Tibial nerve (tissue), 4 donors: Measurements from ENCODE around the gene TFPT. TPM values are rescaled to one million over a fixed set of nuclear protein-coding genes. Genes with fewer than 3 reads are reported as not detected.

Experiments used
- DNase-seq, 2 donors: peaks; one replicate each; pipeline ENCODE4 v3.0.0-alpha.2; 2019; ENCODE audit warnings: low spot score in 2 of 2
- H3K27ac ChIP-seq, 4 donors: fragments of 200-600 bp; sonication (generic) in 3 of 4; one replicate each; pipeline ENCODE4 v1.5.1; 2017 to 2019; ENCODE audit warnings: mild to moderate bottlenecking in 1 of 4
- H3K27me3 ChIP-seq, 2 donors: fragments of 200-600 bp; sonication (generic) in 1 of 2; one replicate each; pipeline versions ENCODE4 v1.5.1 to v1.6.0; 2017 to 2019
- H3K36me3 ChIP-seq, 3 donors: fragments of 200-600 bp; sonication (generic); one replicate each; pipeline ENCODE4 v1.5.1; 2018 to 2019
- H3K4me1 ChIP-seq, 4 donors: fragments of 200-600 bp; sonication (generic) in 3 of 4; one replicate each; pipeline ENCODE4 v1.5.1; 2017 to 2019
- H3K4me3 ChIP-seq, 4 donors: fragments of 200-600 bp; sonication (generic) in 3 of 4; one replicate each; pipeline ENCODE4 v1.5.1; 2017 to 2019; ENCODE audit warnings: mild to moderate bottlenecking in 1 of 4, moderate library complexity in 1 of 4
- H3K9me3 ChIP-seq, 4 donors: fragments of 200-600 bp; sonication (generic) in 3 of 4; one replicate each; pipeline ENCODE4 v1.5.1; 2017 to 2019
- EP300 ChIP-seq, 2 donors: sonication (generic); formaldehyde crosslinking; IDR thresholded peaks; one replicate each; pipeline ENCODE4 v1.6.1; 2017; ENCODE audit warnings: antibody characterized with exemption in 2 of 2, mild to moderate bottlenecking in 1 of 2
- POLR2A ChIP-seq, 2 donors: fragments of 450-650 bp; IDR thresholded peaks; one replicate each; pipeline ENCODE4 v1.6.1; 2017; ENCODE audit warnings: antibody characterized with exemption in 2 of 2, mild to moderate bottlenecking in 2 of 2, moderate library complexity in 2 of 2
- WGBS, 2 donors: methylation state at CpG; one replicate each; pipeline ENCODE4 v1.1.5; 2018; 5-methylcytosine and 5-hydroxymethylcytosine counted together
- total RNA-seq, 4 donors: library from RNA; depleted of rRNA; stranded (reverse); fragments of >200 nt; gene quantifications; one replicate each; pipeline ENCODE4 v1.1.0, GENCODE V29; 2016
- TF ChIP-seq, protein P1 (sequence below), 5 experiments: fragments of 200-600 bp in 3 of 5; fragments of 450-650 bp in 2 of 5; sonication (generic) in 3 of 5; IDR thresholded peaks; one replicate each; pipeline ENCODE4 v1.5.1; 2016 to 2019; ENCODE audit warnings: antibody characterized with exemption in 5 of 5, mild to moderate bottlenecking in 3 of 5, moderate library complexity in 2 of 5

TFPT gene
- total RNA-seq, 4 donors from 2014 or later = 9.6 to 19.0 (median 13.5) TPM

DNA sequence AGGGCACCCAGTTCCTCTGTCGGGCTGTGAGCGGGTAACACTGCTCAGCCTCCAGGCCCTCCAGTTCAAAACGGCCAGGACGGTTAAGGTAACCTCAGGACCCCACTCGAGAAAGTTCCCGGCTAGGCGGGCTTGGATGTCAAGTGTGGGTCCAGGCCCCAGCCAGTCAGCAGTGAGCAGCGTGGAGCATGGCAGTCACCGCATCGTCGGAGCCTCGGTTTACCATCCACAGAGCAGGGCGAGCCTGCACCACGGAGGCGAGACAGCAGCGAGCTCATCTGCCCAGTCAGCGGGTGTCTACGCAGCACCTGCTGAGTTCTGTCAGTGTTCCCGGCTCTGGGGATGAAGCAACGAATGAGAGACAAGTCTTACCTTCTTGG is 14.2 kb upstream of the TFPT start:
- Histone ChIP-seq H3K36me3 (peaks cover 2 to 88% (median 26%) of the 10 kb centered on the region in 3 donors), H3K27me3 (no peaks in the 10 kb centered on the region), H3K4me3 (no peak overlapping the region), H3K27ac (no peak overlapping the region), H3K9me3 (no peaks in the 10 kb centered on the region), H3K4me1 (no peaks in the 10 kb centered on the region)
- no peak for DNase-seq
- TF ChIP-seq, protein P1, sequence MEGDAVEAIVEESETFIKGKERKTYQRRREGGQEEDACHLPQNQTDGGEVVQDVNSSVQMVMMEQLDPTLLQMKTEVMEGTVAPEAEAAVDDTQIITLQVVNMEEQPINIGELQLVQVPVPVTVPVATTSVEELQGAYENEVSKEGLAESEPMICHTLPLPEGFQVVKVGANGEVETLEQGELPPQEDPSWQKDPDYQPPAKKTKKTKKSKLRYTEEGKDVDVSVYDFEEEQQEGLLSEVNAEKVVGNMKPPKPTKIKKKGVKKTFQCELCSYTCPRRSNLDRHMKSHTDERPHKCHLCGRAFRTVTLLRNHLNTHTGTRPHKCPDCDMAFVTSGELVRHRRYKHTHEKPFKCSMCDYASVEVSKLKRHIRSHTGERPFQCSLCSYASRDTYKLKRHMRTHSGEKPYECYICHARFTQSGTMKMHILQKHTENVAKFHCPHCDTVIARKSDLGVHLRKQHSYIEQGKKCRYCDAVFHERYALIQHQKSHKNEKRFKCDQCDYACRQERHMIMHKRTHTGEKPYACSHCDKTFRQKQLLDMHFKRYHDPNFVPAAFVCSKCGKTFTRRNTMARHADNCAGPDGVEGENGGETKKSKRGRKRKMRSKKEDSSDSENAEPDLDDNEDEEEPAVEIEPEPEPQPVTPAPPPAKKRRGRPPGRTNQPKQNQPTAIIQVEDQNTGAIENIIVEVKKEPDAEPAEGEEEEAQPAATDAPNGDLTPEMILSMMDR (IDR thresholded peaks at IDR 0.05) = no peak
- no peak for TF ChIP-seq POLR2A (IDR thresholded peaks at IDR 0.05)
- no peak for TF ChIP-seq EP300 (IDR thresholded peaks at IDR 0.05)
- WGBS, 2 donors = 94 to 98% methylated on average over 13 to 19 of the region's 20 CpGs

GRCh38 chr19:54128796-54129616 is 13.5 kb upstream of the TFPT start:
- Histone ChIP-seq H3K36me3 (peaks cover 2 to 94% (median 26%) of the 10 kb centered on the region in 3 donors), H3K9me3 (no peaks in the 10 kb centered on the region), H3K4me3 (no peak overlapping the region), H3K27me3 (no peaks in the 10 kb centered on the region), H3K27ac (no peak overlapping the region), H3K4me1 (no peaks in the 10 kb centered on the region)
- no peak for DNase-seq
- WGBS, 2 donors = 95 to 97% methylated on average over 26 to 29 of the region's 41 CpGs
- TF ChIP-seq, protein P1 (IDR thresholded peaks at IDR 0.05) = no peak
- TF ChIP-seq POLR2A (IDR thresholded peaks at IDR 0.05) (no peak), EP300 (IDR thresholded peaks at IDR 0.05) (no peak)

GRCh38 chr19:54128441-54128725 is 12.9 kb upstream of the TFPT start:
- H3K9me3 ChIP-seq = no peaks in the 10 kb centered on the region
- H3K4me3 ChIP-seq = no peak overlapping the region
- H3K4me1 ChIP-seq = no peaks in the 10 kb centered on the region
- TF ChIP-seq EP300 (IDR thresholded peaks at IDR 0.05) (no peak), POLR2A (IDR thresholded peaks at IDR 0.05) (no peak)
- TF ChIP-seq, protein P1 (IDR thresholded peaks at IDR 0.05) = no peak
- H3K27ac ChIP-seq = no peak overlapping the region
- peaks cover 2 to 100% (median 31%) of the 10 kb centered on the region in 3 donors for H3K36me3 ChIP-seq
- 86 to 92% methylated on average over 20 of the region's 20 CpGs for WGBS, 2 donors
- no peak for DNase-seq
- no peaks in the 10 kb centered on the region for H3K27me3 ChIP-seq

- H3K4me3 ChIP-seq = no peak overlapping the region
- DNase-seq = no peak
- no peaks in the 10 kb centered on the region for H3K4me1 ChIP-seq
- TF ChIP-seq POLR2A (IDR thresholded peaks at IDR 0.05) = no peak
- TF ChIP-seq, protein P1 (IDR thresholded peaks at IDR 0.05) = no peak
- no peak for TF ChIP-seq EP300 (IDR thresholded peaks at IDR 0.05)
- peaks cover 2 to 100% (median 35%) of the 10 kb centered on the region in 3 donors for H3K36me3 ChIP-seq
- 94% methylated on average over 44 of the region's 44 CpGs for WGBS, 2 donors
- H3K27ac ChIP-seq = no peak overlapping the region
- no peaks in the 10 kb centered on the region for H3K27me3 ChIP-seq
- no peaks in the 10 kb centered on the region for H3K9me3 ChIP-seq
These were observed 12.4 kb upstream of the TFPT start for GRCh38 chr19:54127688-54128440.

GRCh38 chr19:54125713-54126112 is 10.3 kb upstream of the TFPT start:
- Histone ChIP-seq H3K4me1 (no peaks in the 10 kb centered on the region), H3K27me3 (no peaks in the 10 kb centered on the region), H3K9me3 (no peaks in the 10 kb centered on the region), H3K4me3 (no peak overlapping the region), H3K27ac (no peak overlapping the region), H3K36me3 (peaks cover 2 to 100% (median 43%) of the 10 kb centered on the region in 3 donors)
- WGBS, 2 donors = 81 to 84% methylated on average over 7 to 9 of the region's 9 CpGs
- TF ChIP-seq EP300 (IDR thresholded peaks at IDR 0.05) (no peak), POLR2A (IDR thresholded peaks at IDR 0.05) (no peak)
- TF ChIP-seq, protein P1 (IDR thresholded peaks at IDR 0.05) = no peak
- no peak for DNase-seq
